IPS-18a (cell line): ENCODE results near the gene CTSC.
"Not testable (repeated sequence)": the region's sequence is repeated elsewhere in the genome, so short reads cannot be mapped to it uniquely, and the experiment has no call there.

Experiments used
- H3K27ac ChIP-seq: one replicate; pipeline ENCODE4 v1.5.1; 2013; ENCODE audit warnings: low read length
- H3K27me3 ChIP-seq: one replicate; pipeline ENCODE4 v1.6.1; 2013; ENCODE audit warnings: mild to moderate bottlenecking, low read length; ENCODE audit not compliant: control insufficient read depth, insufficient read depth
- H3K36me3 ChIP-seq: one replicate; pipeline ENCODE4 v1.6.1; 2013; ENCODE audit warnings: low read depth, low read length; ENCODE audit not compliant: control insufficient read depth
- H3K4me1 ChIP-seq: one replicate; pipeline ENCODE4 v1.6.1; 2013; ENCODE audit warnings: low read depth, low read length; ENCODE audit not compliant: control insufficient read depth
- H3K4me3 ChIP-seq: one replicate; pipeline ENCODE4 v1.5.1; 2013; ENCODE audit warnings: low read length
- H3K9ac ChIP-seq: one replicate; pipeline ENCODE4 v1.6.1; 2013; ENCODE audit warnings: mild to moderate bottlenecking, low read length, moderate library complexity
- H3K9me3 ChIP-seq: one replicate; pipeline ENCODE4 v1.6.1; 2013; ENCODE audit warnings: low read depth, low read length; ENCODE audit not compliant: control insufficient read depth

CTSC gene

GRCh38 chr11:88277349-88277915, 60.1 kb downstream of the CTSC start:
- Histone ChIP-seq H3K4me1 (no peaks in the 10 kb centered on the region), H3K9me3 (no peaks in the 10 kb centered on the region), H3K27ac (no peak overlapping the region), H3K36me3 (no peaks in the 10 kb centered on the region), H3K4me3 (no peak overlapping the region), H3K9ac (no peak overlapping the region), H3K27me3 (no peaks in the 10 kb centered on the region)

DNA sequence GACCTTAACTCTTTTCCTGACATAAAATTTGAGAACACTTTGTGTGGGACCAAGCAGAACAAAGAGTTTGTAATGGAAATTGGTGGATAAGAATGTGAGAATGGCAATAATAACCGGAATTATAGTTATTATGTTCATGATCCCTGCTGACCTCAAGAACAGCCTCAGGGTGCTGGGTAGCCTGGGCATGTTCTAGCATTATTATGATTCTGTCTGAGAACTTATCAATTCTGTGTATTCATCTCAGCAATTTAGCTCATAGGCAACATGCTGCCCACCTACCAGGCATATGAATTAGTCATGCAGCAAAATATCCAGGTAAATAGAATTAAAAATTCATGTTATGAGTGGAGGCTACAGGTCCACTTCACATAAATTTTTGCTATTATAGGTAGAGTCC, 61.9 kb downstream of the CTSC start:
- no peaks in the 10 kb centered on the region for H3K4me1 ChIP-seq
- no peaks in the 10 kb centered on the region for H3K36me3 ChIP-seq
- no peak overlapping the region for H3K9ac ChIP-seq
- H3K27ac ChIP-seq: no peak overlapping the region
- H3K9me3 ChIP-seq: no peaks in the 10 kb centered on the region
- no peaks in the 10 kb centered on the region for H3K27me3 ChIP-seq
- no peak overlapping the region for H3K4me3 ChIP-seq

- no peaks in the 10 kb centered on the region for H3K4me1 ChIP-seq
- H3K36me3 ChIP-seq: peaks cover 7% of the 10 kb centered on the region
- no peaks in the 10 kb centered on the region for H3K27me3 ChIP-seq
- no peak overlapping the region for H3K9ac ChIP-seq
- no peak overlapping the region for H3K4me3 ChIP-seq
- peaks cover 3% of the 10 kb centered on the region for H3K9me3 ChIP-seq
- H3K27ac ChIP-seq: no peak overlapping the region
These were observed 70.6 kb downstream of the CTSC start for GRCh38 chr11:88266919-88267318.

- no peaks in the 10 kb centered on the region for H3K27me3 ChIP-seq
- H3K9me3 ChIP-seq: peaks cover 4% of the 10 kb centered on the region
- no peak overlapping the region for H3K9ac ChIP-seq
- peaks cover 7% of the 10 kb centered on the region for H3K36me3 ChIP-seq
- no peaks in the 10 kb centered on the region for H3K4me1 ChIP-seq
- no peak overlapping the region for H3K27ac ChIP-seq
- H3K4me3 ChIP-seq: no peak overlapping the region
These were observed 71.4 kb downstream of the CTSC start for GRCh38 chr11:88266157-88266556.

- Histone ChIP-seq H3K4me1 (no peaks in the 10 kb centered on the region), H3K9me3 (peaks cover 44% of the 10 kb centered on the region), H3K36me3 (peaks cover 4% of the 10 kb centered on the region), H3K4me3 (no peak overlapping the region), H3K27me3 (no peaks in the 10 kb centered on the region), H3K9ac (no peak overlapping the region), H3K27ac (no peak overlapping the region)
These were observed 78.1 kb downstream of the CTSC start for GRCh38 chr11:88259431-88259830.

- no peaks in the 10 kb centered on the region for H3K36me3 ChIP-seq
- no peak overlapping the region for H3K27ac ChIP-seq
- no peaks in the 10 kb centered on the region for H3K27me3 ChIP-seq
- peaks cover 4% of the 10 kb centered on the region for H3K9me3 ChIP-seq
- H3K4me1 ChIP-seq: no peaks in the 10 kb centered on the region
- no peak overlapping the region for H3K4me3 ChIP-seq
- no peak overlapping the region for H3K9ac ChIP-seq
These were observed 85.3 kb downstream of the CTSC start for GRCh38 chr11:88252208-88252607.

- Histone ChIP-seq H3K36me3 (no peaks in the 10 kb centered on the region), H3K27ac (no peak overlapping the region), H3K9ac (no peak overlapping the region), H3K9me3 (peaks cover 3% of the 10 kb centered on the region), H3K4me1 (no peaks in the 10 kb centered on the region), H3K27me3 (no peaks in the 10 kb centered on the region), H3K4me3 (no peak overlapping the region)
These were observed 86.8 kb downstream of the CTSC start for GRCh38 chr11:88250566-88251242.

- Histone ChIP-seq H3K4me1 (no peaks in the 10 kb centered on the region), H3K27me3 (no peaks in the 10 kb centered on the region), H3K27ac (no peak overlapping the region), H3K4me3 (no peak overlapping the region), H3K36me3 (no peaks in the 10 kb centered on the region), H3K9me3 (no peaks in the 10 kb centered on the region), H3K9ac (no peak overlapping the region)
These were observed 87.8 kb downstream of the CTSC start for GRCh38 chr11:88249706-88250105.

DNA sequence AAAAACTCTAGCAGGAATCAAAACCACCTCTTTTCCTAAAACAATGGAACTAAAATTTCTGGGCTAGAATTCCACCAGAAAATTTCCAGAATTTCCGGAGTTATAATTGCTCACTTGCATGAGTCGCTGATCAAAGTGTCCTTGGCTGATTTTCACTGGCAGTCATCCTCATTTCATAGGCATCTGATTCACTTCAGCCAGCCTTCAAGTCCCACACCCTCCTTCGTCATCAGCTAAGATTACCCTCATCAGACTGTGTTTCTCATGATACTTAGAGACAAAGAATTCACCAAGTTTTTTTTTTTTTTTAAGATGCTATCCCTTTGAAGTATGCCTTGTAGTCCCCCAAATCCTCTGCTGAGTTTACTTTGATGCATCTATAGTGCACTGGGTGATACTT, 90.8 kb downstream of the CTSC start:
- Histone ChIP-seq H3K9ac (no peak overlapping the region), H3K9me3 (no peaks in the 10 kb centered on the region), H3K27me3 (no peaks in the 10 kb centered on the region), H3K27ac (no peak overlapping the region), H3K4me3 (no peak overlapping the region), H3K4me1 (no peaks in the 10 kb centered on the region), H3K36me3 (no peaks in the 10 kb centered on the region)

DNA sequence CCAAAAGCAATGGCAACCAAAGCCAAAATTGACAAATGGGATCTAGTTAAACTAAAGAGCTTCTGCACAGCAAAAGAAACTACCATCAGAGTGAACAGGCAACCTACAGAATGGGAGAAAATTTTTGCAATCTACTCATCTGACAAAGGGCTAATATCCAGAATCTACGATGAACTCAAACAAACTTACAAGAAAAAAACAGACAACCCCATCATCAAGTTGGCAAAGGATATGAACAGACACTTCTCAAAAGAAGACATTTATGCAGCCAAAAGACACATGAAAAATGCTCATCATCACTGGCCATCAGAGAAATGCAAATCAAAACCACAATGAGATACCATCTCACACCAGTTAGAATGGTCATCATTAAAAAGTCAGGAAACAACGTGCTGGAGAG, 92.0 kb downstream of the CTSC start:
- not testable (repeated sequence) for H3K4me1 ChIP-seq, H3K4me3 ChIP-seq

More for the DNA sequence above, 92.0 kb downstream of the CTSC start:
- not testable (repeated sequence) for H3K27ac ChIP-seq, H3K36me3 ChIP-seq, H3K9ac ChIP-seq, H3K27me3 ChIP-seq, H3K9me3 ChIP-seq
